Measurements from ENCODE around the gene SLAMF7.

- TF ChIP-seq CTCF (optimal IDR thresholded peaks at IDR 0.05 in 1 of 3, IDR thresholded peaks at IDR 0.05 in 1 of 3, conservative IDR thresholded peaks at IDR 0.05 in 1 of 3; ENCODE audit: extremely low read depth in 1 of 3, insufficient read depth in 2 of 3, low read length in 3 of 3) (no peak), EZH2 (IDR thresholded peaks at IDR 0.05; ENCODE audit: low read length) (no peak)
Observed at GRCh38 chr1:160742428-160743127, 3.5 kb downstream of the SLAMF7 start.
